Lower leg skin (tissue), 3 donors: ENCODE data around the gene MGAT2.

Experiments used
- POLR2A ChIP-seq, 2 donors: fragments of 450-650 bp; IDR thresholded peaks; one replicate each; pipeline ENCODE4 v1.6.1; 2016 to 2017; ENCODE audit warnings: antibody characterized with exemption in 2 of 2, mild to moderate bottlenecking in 1 of 2, moderate library complexity in 1 of 2
- TF ChIP-seq, protein P1 (sequence below), 3 donors: fragments of 450-650 bp; IDR thresholded peaks; one replicate each; pipeline ENCODE4 v1.5.1; 2016; ENCODE audit warnings: antibody characterized with exemption in 3 of 3, mild to moderate bottlenecking in 3 of 3, moderate library complexity in 2 of 3

DNA sequence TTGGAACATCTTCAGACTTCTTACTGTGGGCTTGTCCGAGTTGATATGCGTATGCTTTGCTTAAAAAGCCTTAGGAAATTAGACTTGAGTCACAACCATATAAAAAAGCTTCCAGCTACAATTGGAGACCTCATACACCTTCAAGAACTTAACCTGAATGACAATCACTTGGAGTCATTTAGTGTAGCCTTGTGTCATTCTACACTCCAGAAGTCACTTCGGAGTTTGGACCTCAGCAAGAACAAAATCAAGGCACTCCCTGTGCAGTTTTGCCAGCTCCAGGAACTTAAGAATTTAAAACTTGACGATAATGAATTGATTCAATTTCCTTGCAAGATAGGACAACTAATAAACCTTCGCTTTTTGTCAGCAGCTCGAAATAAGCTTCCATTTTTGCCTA lies 13.0 kb upstream of the MGAT2 start:
- TF ChIP-seq POLR2A (IDR thresholded peaks at IDR 0.05) = no peak
- TF ChIP-seq, protein P1, sequence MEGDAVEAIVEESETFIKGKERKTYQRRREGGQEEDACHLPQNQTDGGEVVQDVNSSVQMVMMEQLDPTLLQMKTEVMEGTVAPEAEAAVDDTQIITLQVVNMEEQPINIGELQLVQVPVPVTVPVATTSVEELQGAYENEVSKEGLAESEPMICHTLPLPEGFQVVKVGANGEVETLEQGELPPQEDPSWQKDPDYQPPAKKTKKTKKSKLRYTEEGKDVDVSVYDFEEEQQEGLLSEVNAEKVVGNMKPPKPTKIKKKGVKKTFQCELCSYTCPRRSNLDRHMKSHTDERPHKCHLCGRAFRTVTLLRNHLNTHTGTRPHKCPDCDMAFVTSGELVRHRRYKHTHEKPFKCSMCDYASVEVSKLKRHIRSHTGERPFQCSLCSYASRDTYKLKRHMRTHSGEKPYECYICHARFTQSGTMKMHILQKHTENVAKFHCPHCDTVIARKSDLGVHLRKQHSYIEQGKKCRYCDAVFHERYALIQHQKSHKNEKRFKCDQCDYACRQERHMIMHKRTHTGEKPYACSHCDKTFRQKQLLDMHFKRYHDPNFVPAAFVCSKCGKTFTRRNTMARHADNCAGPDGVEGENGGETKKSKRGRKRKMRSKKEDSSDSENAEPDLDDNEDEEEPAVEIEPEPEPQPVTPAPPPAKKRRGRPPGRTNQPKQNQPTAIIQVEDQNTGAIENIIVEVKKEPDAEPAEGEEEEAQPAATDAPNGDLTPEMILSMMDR (IDR thresholded peaks at IDR 0.05) = no peak
